Transverse colon (tissue), 4 donors: Measurements from ENCODE around the gene DHX34.

ENCODE experiments used
- EP300 ChIP-seq: sonication (generic); formaldehyde crosslinking; IDR thresholded peaks from one replicate; pipeline ENCODE4 v1.6.1; 2017; ENCODE audit warnings: antibody characterized with exemption, low read depth
- POLR2A ChIP-seq: fragments of 450-650 bp; IDR thresholded peaks from one replicate; pipeline ENCODE4 v1.6.1; 2016; ENCODE audit warnings: antibody characterized with exemption, mild to moderate bottlenecking, moderate library complexity
- POLR2AphosphoS5 ChIP-seq, 3 donors: sonication (generic); formaldehyde crosslinking; IDR thresholded peaks; one replicate each; pipeline ENCODE4 v1.6.1; 2016; ENCODE audit warnings: antibody characterized with exemption in 3 of 3
- TF ChIP-seq, protein P1 (sequence below), 5 experiments: fragments of 200-600 bp in 3 of 5; fragments of 450-650 bp in 2 of 5; sonication (generic) in 3 of 5; IDR thresholded peaks; 1 replicate in 2 of 5; 2 replicates in 3 of 5; pipeline ENCODE4 v1.5.1; 2016 to 2017; ENCODE audit warnings: antibody characterized with exemption in 5 of 5, inconsistent platforms in 3 of 5, mild to moderate bottlenecking in 2 of 5, moderate library complexity in 1 of 5

DNA sequence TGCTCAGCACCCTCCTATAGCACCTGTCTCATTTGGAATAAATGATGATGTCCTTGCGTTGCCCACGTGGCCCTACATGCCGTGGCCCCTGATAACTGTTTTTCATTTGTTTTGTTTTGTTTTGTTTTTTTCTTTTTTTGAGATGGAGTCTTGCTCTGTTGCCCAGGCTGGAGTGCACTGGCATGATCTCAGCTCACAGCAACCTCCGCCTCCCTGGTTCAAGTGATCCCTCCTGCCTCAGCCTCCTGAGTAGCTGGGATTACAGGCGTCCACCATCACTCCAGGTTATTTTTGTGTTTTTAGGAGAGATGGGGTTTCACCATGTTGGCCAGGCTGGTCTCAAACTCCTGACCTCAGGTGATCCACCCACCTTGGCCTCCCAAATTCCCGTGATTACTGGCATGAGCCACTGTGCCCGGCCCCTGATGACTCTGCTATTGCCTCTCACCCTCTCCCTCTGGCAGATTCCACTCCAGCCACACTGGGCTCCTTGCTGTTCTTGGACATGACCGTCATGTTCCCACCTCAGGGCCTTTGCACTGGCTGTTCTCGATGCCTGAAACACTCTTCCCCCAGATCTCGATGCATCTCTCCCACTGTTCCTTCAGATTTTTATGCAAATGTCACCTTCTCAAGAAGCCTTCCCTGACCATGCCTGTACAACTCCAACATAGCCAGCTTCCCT lies 9.8 kb upstream of the DHX34 start:
- TF ChIP-seq, protein P1, sequence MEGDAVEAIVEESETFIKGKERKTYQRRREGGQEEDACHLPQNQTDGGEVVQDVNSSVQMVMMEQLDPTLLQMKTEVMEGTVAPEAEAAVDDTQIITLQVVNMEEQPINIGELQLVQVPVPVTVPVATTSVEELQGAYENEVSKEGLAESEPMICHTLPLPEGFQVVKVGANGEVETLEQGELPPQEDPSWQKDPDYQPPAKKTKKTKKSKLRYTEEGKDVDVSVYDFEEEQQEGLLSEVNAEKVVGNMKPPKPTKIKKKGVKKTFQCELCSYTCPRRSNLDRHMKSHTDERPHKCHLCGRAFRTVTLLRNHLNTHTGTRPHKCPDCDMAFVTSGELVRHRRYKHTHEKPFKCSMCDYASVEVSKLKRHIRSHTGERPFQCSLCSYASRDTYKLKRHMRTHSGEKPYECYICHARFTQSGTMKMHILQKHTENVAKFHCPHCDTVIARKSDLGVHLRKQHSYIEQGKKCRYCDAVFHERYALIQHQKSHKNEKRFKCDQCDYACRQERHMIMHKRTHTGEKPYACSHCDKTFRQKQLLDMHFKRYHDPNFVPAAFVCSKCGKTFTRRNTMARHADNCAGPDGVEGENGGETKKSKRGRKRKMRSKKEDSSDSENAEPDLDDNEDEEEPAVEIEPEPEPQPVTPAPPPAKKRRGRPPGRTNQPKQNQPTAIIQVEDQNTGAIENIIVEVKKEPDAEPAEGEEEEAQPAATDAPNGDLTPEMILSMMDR (IDR thresholded peaks at IDR 0.05), result no peak
- no peak for TF ChIP-seq POLR2A
- no peak for TF ChIP-seq POLR2AphosphoS5 (IDR thresholded peaks at IDR 0.05)
- TF ChIP-seq EP300, result no peak
